DMS 273 (cell line): ENCODE measurements around the gene TMPRSS5.
"Not testable (repeated sequence)": the region's sequence is repeated elsewhere in the genome, so short reads cannot be mapped to it uniquely, and the experiment has no call there.

Experiments used
- DNase-seq: peaks from one replicate; lab custom pipeline; 2025; ENCODE audit not compliant: unreplicated experiment; lab: John Stamatoyannopoulos, UW

Gene TMPRSS5

GRCh38 chr11:113705871-113706655 is at the start of gene TMPRSS5:
Gene TMPRSS5 (minus strand): TSS chr11:113706308. CDS start chr11:113706224, 84 bp downstream.
- peak; percentile 5 for DNase-seq

GRCh38 chr11:113752932-113753331 is 46.8 kb upstream of the TMPRSS5 start:
- no peak for DNase-seq

- DNase-seq: no peak
Measured at GRCh38 chr11:113736323-113736722, 30.2 kb upstream of the TMPRSS5 start.

GRCh38 chr11:113732092-113732491 is 26.0 kb upstream of the TMPRSS5 start:
- DNase-seq: no peak

GRCh38 chr11:113730887-113731726 is 25.0 kb upstream of the TMPRSS5 start:
- peak; percentile 66 for DNase-seq

GRCh38 chr11:113729456-113729855 is 23.3 kb upstream of the TMPRSS5 start:
- DNase-seq: no peak

- DNase-seq: no peak
Measured at GRCh38 chr11:113728814-113729213, 22.7 kb upstream of the TMPRSS5 start.

- no peak for DNase-seq
Measured at GRCh38 chr11:113725913-113726312, 19.8 kb upstream of the TMPRSS5 start.

- peak; percentile 3 for DNase-seq
Measured at GRCh38 chr11:113725407-113725806, 19.3 kb upstream of the TMPRSS5 start.

GRCh38 chr11:113724778-113725177 is 18.7 kb upstream of the TMPRSS5 start:
- DNase-seq: peak; percentile 1

GRCh38 chr11:113723787-113724186 is 17.7 kb upstream of the TMPRSS5 start:
- peak; percentile 4 for DNase-seq

- no peak for DNase-seq
Measured at GRCh38 chr11:113722934-113723333, 16.8 kb upstream of the TMPRSS5 start.

- DNase-seq: no peak
Measured at GRCh38 chr11:113722221-113722620, 16.1 kb upstream of the TMPRSS5 start.

- DNase-seq: no peak
Measured at GRCh38 chr11:113721462-113722066, 15.5 kb upstream of the TMPRSS5 start.

GRCh38 chr11:113720478-113720877 is 14.4 kb upstream of the TMPRSS5 start:
- not testable (repeated sequence) for DNase-seq

GRCh38 chr11:113715882-113716625 is 9.9 kb upstream of the TMPRSS5 start:
- no peak for DNase-seq

- DNase-seq: no peak
Measured at GRCh38 chr11:113715273-113715672, 9.2 kb upstream of the TMPRSS5 start.

- DNase-seq: no peak
Measured at GRCh38 chr11:113710989-113711388, 4.9 kb upstream of the TMPRSS5 start.

- not testable (repeated sequence) for DNase-seq
Measured at GRCh38 chr11:113703551-113703950, 2.6 kb downstream of the TMPRSS5 start.

GRCh38 chr11:113701491-113701890 is 4.6 kb downstream of the TMPRSS5 start:
- DNase-seq: no peak

GRCh38 chr11:113698515-113698914 is 7.6 kb downstream of the TMPRSS5 start:
- peak; percentile 52 for DNase-seq
